H9 (cell line): ENCODE measurements around the gene KCNMA1. TPM values are rescaled to one million over a fixed set of nuclear protein-coding genes. Genes with fewer than 3 reads are reported as not detected.

Experiments used
- DNase-seq: peaks from one replicate; pipeline ENCODE4 v3.0.0-alpha.2; 2017
- H2AFZ ChIP-seq: one replicate; pipeline ENCODE4 v1.6.1; 2013; ENCODE audit warnings: mild to moderate bottlenecking, low read length, control low read depth, moderate library complexity
- H2AK5ac ChIP-seq: 2 replicates; pipeline ENCODE4 v1.6.1; 2013; ENCODE audit warnings: low read length, control low read depth, mixed read lengths; ENCODE audit not compliant: insufficient read length
- H2BK120ac ChIP-seq: one replicate; pipeline ENCODE4 v1.6.1; 2013; ENCODE audit warnings: low read depth, mild to moderate bottlenecking, low read length, control low read depth, inconsistent platforms; ENCODE audit not compliant: poor library complexity, severe bottlenecking
- H2BK12ac ChIP-seq: 2 replicates; pipeline ENCODE4 v1.6.1; 2013; ENCODE audit warnings: low read length, control low read depth, mixed read lengths, low read depth; ENCODE audit not compliant: insufficient read length
- H2BK15ac ChIP-seq: 2 replicates; pipeline ENCODE4 v1.6.1; 2013; ENCODE audit warnings: low read depth, low read length, control low read depth
- H2BK20ac ChIP-seq: one replicate; pipeline ENCODE4 v1.6.1; 2013; ENCODE audit warnings: low read depth, mild to moderate bottlenecking, low read length, control low read depth, inconsistent platforms; ENCODE audit not compliant: poor library complexity, severe bottlenecking
- H2BK5ac ChIP-seq: 2 replicates; pipeline ENCODE4 v1.6.1; 2013; ENCODE audit warnings: low read length, control low read depth, mixed read lengths; ENCODE audit not compliant: insufficient read length
- H3K14ac ChIP-seq: 2 replicates; pipeline ENCODE4 v1.6.1; 2013; ENCODE audit warnings: low read length, control low read depth; ENCODE audit not compliant: insufficient read depth
- H3K18ac ChIP-seq: 2 replicates; pipeline ENCODE4 v1.6.1; 2013; ENCODE audit warnings: low read depth, mild to moderate bottlenecking, mixed read lengths, low read length, control low read depth; ENCODE audit not compliant: insufficient read length
- H3K23ac ChIP-seq: 2 replicates; pipeline ENCODE4 v1.6.1; 2013; ENCODE audit warnings: low read length, control low read depth, mixed read lengths, low read depth; ENCODE audit not compliant: insufficient read length
- H3K23me2 ChIP-seq: 2 replicates; pipeline ENCODE4 v1.6.1; 2013; ENCODE audit warnings: low read depth, mild to moderate bottlenecking, mixed read lengths, low read length, control low read depth; ENCODE audit not compliant: insufficient read length, poor library complexity, severe bottlenecking
- H3K27ac ChIP-seq: 2 replicates; pipeline ENCODE4 v1.5.1; 2013; ENCODE audit warnings: low read length, control low read depth, mixed read lengths, low read depth; ENCODE audit not compliant: insufficient read length
- H3K27me3 ChIP-seq: 2 replicates; pipeline ENCODE4 v1.6.1; 2013; ENCODE audit warnings: low read length, control low read depth, inconsistent platforms; ENCODE audit not compliant: insufficient read depth
- H3K4ac ChIP-seq: 2 replicates; pipeline ENCODE4 v1.6.1; 2013; ENCODE audit warnings: low read depth, mild to moderate bottlenecking, control low read depth, inconsistent platforms, low read length, moderate library complexity
- H3K4me1 ChIP-seq: 2 replicates; pipeline ENCODE4 v1.6.1; 2013; ENCODE audit warnings: low read length, control low read depth, inconsistent platforms; ENCODE audit not compliant: insufficient read depth
- H3K4me2 ChIP-seq: 2 replicates; pipeline ENCODE4 v1.6.1; 2013; ENCODE audit warnings: low read length, control low read depth, mixed read lengths; ENCODE audit not compliant: insufficient read length, insufficient read depth
- H3K56ac ChIP-seq: 2 replicates; pipeline ENCODE4 v1.6.1; 2013; ENCODE audit warnings: low read depth, mild to moderate bottlenecking, mixed read lengths, low read length, control low read depth; ENCODE audit not compliant: insufficient read length
- H3K79me1 ChIP-seq: 2 replicates; pipeline ENCODE4 v1.6.1; 2013; ENCODE audit warnings: low read depth, mild to moderate bottlenecking, moderate library complexity, low read length, control low read depth, inconsistent platforms; ENCODE audit not compliant: insufficient read depth, poor library complexity, severe bottlenecking
- H3K79me2 ChIP-seq: 2 replicates; pipeline ENCODE4 v1.6.1; 2013; ENCODE audit warnings: low read length, control low read depth, inconsistent platforms; ENCODE audit not compliant: insufficient read depth
- H3K9ac ChIP-seq: 2 replicates; pipeline ENCODE4 v1.6.1; 2013; ENCODE audit warnings: low read length, control low read depth, mixed read lengths; ENCODE audit not compliant: insufficient read length; ENCODE audit errors: extremely low read depth
- H3K9me3 ChIP-seq: one replicate; pipeline ENCODE4 v1.6.1; 2013; ENCODE audit warnings: low read depth, low read length, inconsistent platforms; ENCODE audit not compliant: control insufficient read depth
- H3T11ph ChIP-seq: one replicate; pipeline ENCODE4 v1.6.1; 2013; ENCODE audit warnings: mild to moderate bottlenecking, low read length, control low read depth, inconsistent platforms
- H4K20me1 ChIP-seq: one replicate; pipeline ENCODE4 v1.6.1; 2013; ENCODE audit not compliant: control insufficient read depth, insufficient read length, insufficient read depth
- H4K5ac ChIP-seq: 2 replicates; pipeline ENCODE4 v1.6.1; 2013; ENCODE audit warnings: low read depth, mild to moderate bottlenecking, mixed read lengths, low read length, control low read depth; ENCODE audit not compliant: insufficient read length
- H4K8ac ChIP-seq: replicated peaks from 2 replicates; pipeline ENCODE4 v1.6.1; 2013; ENCODE audit warnings: low read length, control low read depth, mixed read lengths, low read depth; ENCODE audit not compliant: insufficient read length
- H4K91ac ChIP-seq: 2 replicates; pipeline ENCODE4 v1.6.1; 2013; ENCODE audit warnings: low read depth, mild to moderate bottlenecking, moderate library complexity, mixed read lengths, low read length, control low read depth; ENCODE audit not compliant: insufficient read length
- H3K27ac Mint-ChIP-seq, 3 experiments: 2 replicates in 2 of 3; 3 replicates in 1 of 3; pipeline ENCODE4 v1.8.0; 2020 to 2021; ENCODE audit warnings: mixed read lengths in 3 of 3, mild to moderate bottlenecking in 1 of 3, moderate library complexity in 1 of 3
- H3K27me3 Mint-ChIP-seq: 2 replicates; pipeline ENCODE4 v1.8.0; 2021; ENCODE audit warnings: low read depth, mild to moderate bottlenecking, moderate library complexity, mixed read lengths
- H3K36me3 Mint-ChIP-seq, 3 experiments: 2 replicates in 2 of 3; 3 replicates in 1 of 3; pipeline ENCODE4 v1.8.0; 2020 to 2021; ENCODE audit warnings: low read depth in 3 of 3, mixed read lengths in 3 of 3; ENCODE audit not compliant: insufficient read depth in 1 of 3
- H3K4me1 Mint-ChIP-seq, 2 experiments: 2 replicates each; pipeline ENCODE4 v1.8.0; 2020; ENCODE audit warnings: mixed read lengths in 2 of 2
- H3K4me3 Mint-ChIP-seq, 2 experiments: 2 replicates in 1 of 2; 3 replicates in 1 of 2; pipeline ENCODE4 v1.8.0; 2020 to 2021; ENCODE audit warnings: mild to moderate bottlenecking in 2 of 2, mixed read lengths in 2 of 2, moderate library complexity in 1 of 2
- H3K9me3 Mint-ChIP-seq, 2 experiments: 2 replicates in 1 of 2; 3 replicates in 1 of 2; pipeline ENCODE4 v1.8.0; 2020; ENCODE audit warnings: mild to moderate bottlenecking in 2 of 2, mixed read lengths in 2 of 2, moderate library complexity in 1 of 2
- CTCF ChIP-seq: fragments of 200-600 bp; sonication (generic); conservative IDR thresholded peaks from 3 replicates; pipeline ENCODE4 v1.8.0; 2021; ENCODE audit warnings: antibody characterized with exemption, mild to moderate bottlenecking
- total RNA-seq: library from RNA; stranded (reverse); gene quantifications from 2 replicates; pipeline ENCODE4 v1.2.1, GENCODE V29; 2021

Gene KCNMA1
- total RNA-seq, 1 experiment from 2014 or later = 2.0 TPM

GRCh38 chr10:77357185-77357584, 280.4 kb downstream of the KCNMA1 start:
- Histone ChIP-seq H4K5ac (no peak overlapping the region), H3K4ac (no peak overlapping the region), H3K27me3 (no peaks in the 10 kb centered on the region), H2BK5ac (no peak overlapping the region), H4K8ac (no peak overlapping the region), H3K27ac (no peak overlapping the region), H3K4me1 (no peaks in the 10 kb centered on the region), H3K9me3 (no peaks in the 10 kb centered on the region), H3T11ph (no peak overlapping the region), H2BK120ac (no peak overlapping the region), H3K18ac (no peak overlapping the region), H3K23ac (no peak overlapping the region), H3K79me1 (no peaks in the 10 kb centered on the region), H2AFZ (no peak overlapping the region), H4K20me1 (no peaks in the 10 kb centered on the region), H2BK15ac (no peak overlapping the region), H3K23me2 (no peaks in the 10 kb centered on the region), H3K14ac (no peak overlapping the region), H3K56ac (no peak overlapping the region), H3K79me2 (no peaks in the 10 kb centered on the region), H3K4me2 (no peak overlapping the region), H4K91ac (no peak overlapping the region), H2AK5ac (no peak overlapping the region), H2BK20ac (no peak overlapping the region), H3K9ac (no peak overlapping the region), H2BK12ac (no peak overlapping the region)
- Mint-ChIP-seq H3K4me3 (no peak overlapping the region), H3K4me1 (peaks cover 0 to 2% of the 10 kb centered on the region in 2 experiments; a peak in 1 of 4 replicates), H3K9me3 (no peaks in the 10 kb centered on the region), H3K27me3 (no peaks in the 10 kb centered on the region; the same call in 1 of the 2 replicates), H3K36me3 (no peaks in the 10 kb centered on the region), H3K27ac (no peak overlapping the region)
- no peak for DNase-seq
- no peak for TF ChIP-seq CTCF
